IPS-18a (cell line): ENCODE data around the gene RUNX1.

Experiments
- H3K27ac ChIP-seq: one replicate; pipeline ENCODE4 v1.5.1; 2013; ENCODE audit warnings: low read length
- H3K27me3 ChIP-seq: one replicate; pipeline ENCODE4 v1.6.1; 2013; ENCODE audit warnings: mild to moderate bottlenecking, low read length; ENCODE audit not compliant: control insufficient read depth, insufficient read depth
- H3K36me3 ChIP-seq: one replicate; pipeline ENCODE4 v1.6.1; 2013; ENCODE audit warnings: low read depth, low read length; ENCODE audit not compliant: control insufficient read depth
- H3K4me1 ChIP-seq: one replicate; pipeline ENCODE4 v1.6.1; 2013; ENCODE audit warnings: low read depth, low read length; ENCODE audit not compliant: control insufficient read depth
- H3K4me3 ChIP-seq: one replicate; pipeline ENCODE4 v1.5.1; 2013; ENCODE audit warnings: low read length
- H3K9ac ChIP-seq: one replicate; pipeline ENCODE4 v1.6.1; 2013; ENCODE audit warnings: mild to moderate bottlenecking, low read length, moderate library complexity
- H3K9me3 ChIP-seq: one replicate; pipeline ENCODE4 v1.6.1; 2013; ENCODE audit warnings: low read depth, low read length; ENCODE audit not compliant: control insufficient read depth

Gene RUNX1

DNA sequence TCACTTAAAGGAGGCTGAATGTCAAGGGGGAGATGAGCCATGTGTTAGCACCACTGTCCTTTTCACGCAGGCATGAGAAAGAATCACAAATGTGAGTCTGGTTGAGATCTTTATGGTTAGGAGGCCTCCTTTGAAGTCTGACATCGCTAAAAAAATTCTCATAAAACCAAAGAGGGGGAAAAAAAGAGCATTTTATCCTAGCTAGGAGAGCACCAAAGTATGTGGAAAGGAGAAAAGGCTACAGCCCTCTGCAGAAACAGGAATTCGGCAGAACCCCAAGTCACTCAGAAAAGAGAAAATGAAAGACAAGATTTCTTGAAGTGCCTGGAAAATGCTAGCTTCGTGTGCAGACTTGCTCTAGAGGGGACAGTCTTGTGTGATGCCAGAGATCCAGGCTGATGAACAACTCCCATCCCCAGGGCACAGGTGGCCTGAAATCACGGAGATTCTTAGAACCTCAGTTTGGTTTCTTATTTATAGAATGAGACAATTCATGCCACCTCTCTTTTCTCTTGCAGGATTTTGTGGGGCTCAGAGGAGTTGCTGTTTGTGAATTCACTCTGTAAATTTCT lies 61.5 kb downstream of the RUNX1 start:
- Histone ChIP-seq H3K9me3 (no peaks in the 10 kb centered on the region), H3K4me1 (peaks cover 3% of the 10 kb centered on the region), H3K9ac (no peak overlapping the region), H3K36me3 (no peaks in the 10 kb centered on the region), H3K27ac (no peak overlapping the region), H3K4me3 (no peak overlapping the region), H3K27me3 (peaks cover 11% of the 10 kb centered on the region)

DNA sequence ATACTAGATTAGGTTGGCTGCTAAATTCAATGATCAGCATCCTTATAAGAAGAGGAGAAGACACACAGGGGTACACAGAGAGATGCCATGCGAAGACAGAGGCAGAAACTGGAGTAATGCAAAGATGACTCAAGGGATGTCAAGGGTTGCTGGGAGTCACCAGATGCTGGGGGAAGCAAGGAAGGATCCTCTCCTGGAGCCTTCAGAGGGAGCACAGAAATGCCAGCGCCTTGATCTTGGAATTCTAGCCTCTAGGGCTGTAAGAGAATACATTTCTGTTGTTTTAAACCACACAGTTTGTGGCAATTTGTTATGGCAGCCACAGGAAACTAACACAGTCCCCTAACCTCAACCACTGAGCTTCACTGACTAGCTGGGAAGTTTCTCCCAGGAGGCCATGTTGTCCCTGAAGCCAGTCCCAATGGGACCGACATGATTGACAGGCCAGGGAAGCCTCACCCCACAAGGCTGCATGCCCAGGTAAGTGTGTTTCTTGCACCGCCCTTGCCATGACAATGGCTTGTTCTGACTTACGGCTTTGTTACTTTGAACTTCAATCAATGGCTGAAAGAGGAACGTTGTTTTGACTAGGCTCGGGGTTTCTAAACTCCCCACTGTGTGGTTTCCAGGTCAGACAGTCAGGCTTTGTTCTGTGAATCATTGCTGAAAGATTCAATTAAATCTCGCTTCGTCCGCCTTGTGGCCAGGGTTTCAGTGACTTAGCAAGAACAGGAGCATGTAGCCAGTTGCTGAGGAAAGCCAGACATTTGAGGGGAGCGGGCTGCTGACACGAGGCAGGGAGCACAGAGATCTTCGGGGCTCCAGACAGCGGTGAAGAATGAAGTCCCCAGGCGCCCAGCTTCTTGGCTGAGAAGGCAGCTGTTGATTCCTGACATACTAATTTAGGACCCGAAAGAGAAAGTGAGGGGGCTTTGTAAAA lies 62.3 kb downstream of the RUNX1 start:
- no peak overlapping the region for H3K9ac ChIP-seq
- no peak overlapping the region for H3K27ac ChIP-seq
- peaks cover 3% of the 10 kb centered on the region for H3K4me1 ChIP-seq
- H3K9me3 ChIP-seq: no peaks in the 10 kb centered on the region
- no peaks in the 10 kb centered on the region for H3K36me3 ChIP-seq
- no peak overlapping the region for H3K4me3 ChIP-seq
- H3K27me3 ChIP-seq: peaks cover 11% of the 10 kb centered on the region

DNA sequence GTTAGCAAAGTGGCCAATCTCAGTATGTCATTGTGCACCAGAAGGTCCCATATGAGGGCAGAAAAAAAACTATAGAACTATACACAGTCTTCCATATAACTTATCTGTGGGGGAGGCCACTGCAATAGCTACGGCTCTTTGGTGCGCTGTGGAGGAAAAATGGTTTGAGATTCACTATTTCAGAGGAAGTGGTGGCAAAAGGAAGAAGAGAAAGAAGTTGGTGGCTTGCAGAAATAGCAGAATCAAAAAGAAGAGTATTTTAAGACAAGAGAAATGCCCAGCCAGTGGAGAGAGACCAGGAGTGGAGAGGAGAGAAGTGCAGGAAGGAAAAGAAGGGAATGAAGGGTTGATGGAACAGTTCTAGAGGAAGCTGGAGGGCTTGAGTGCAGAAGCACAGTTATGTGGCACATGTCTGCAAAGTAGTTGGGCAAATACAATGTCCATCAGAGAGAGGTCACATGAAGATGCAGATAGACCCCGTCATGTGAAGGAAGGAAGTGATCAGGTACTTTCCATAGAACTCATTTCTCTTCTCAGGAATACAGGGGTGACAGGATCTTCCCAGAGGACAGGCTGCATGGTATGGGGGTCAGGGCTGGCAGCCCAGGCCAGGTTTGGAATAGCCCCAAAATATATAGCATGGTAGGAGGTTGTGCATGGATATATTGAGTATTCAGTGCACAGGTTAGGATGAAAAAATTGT lies 64.6 kb downstream of the RUNX1 start:
- no peak overlapping the region for H3K9ac ChIP-seq
- no peak overlapping the region for H3K27ac ChIP-seq
- no peaks in the 10 kb centered on the region for H3K36me3 ChIP-seq
- H3K4me1 ChIP-seq: peaks cover 3% of the 10 kb centered on the region
- no peaks in the 10 kb centered on the region for H3K9me3 ChIP-seq
- no peak overlapping the region for H3K4me3 ChIP-seq
- H3K27me3 ChIP-seq: peaks cover 11% of the 10 kb centered on the region

DNA sequence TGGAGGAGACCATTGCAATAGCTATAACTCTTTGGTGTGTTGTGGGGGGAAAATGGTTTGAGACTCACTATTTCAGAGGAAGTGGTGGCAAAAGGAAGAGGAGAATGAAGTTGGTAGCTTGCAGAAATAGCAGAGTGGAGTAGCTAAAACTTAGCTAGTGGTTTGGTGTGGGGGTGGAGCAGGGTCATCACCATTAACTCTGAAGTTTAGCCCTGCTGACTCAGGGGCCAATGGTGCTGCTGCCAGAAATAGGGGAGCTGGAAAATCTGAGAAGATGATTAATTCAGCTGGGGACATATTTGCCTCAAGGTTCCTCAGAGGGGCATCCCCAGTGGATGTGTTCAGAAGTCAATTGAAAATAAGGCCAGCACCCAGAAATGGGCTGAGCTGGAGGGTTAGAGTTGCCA lies 65.4 kb downstream of the RUNX1 start:
- no peaks in the 10 kb centered on the region for H3K9me3 ChIP-seq
- no peaks in the 10 kb centered on the region for H3K36me3 ChIP-seq
- no peak overlapping the region for H3K27ac ChIP-seq
- H3K4me1 ChIP-seq: peaks cover 3% of the 10 kb centered on the region
- peaks cover 11% of the 10 kb centered on the region for H3K27me3 ChIP-seq
- no peak overlapping the region for H3K4me3 ChIP-seq
- no peak overlapping the region for H3K9ac ChIP-seq

DNA sequence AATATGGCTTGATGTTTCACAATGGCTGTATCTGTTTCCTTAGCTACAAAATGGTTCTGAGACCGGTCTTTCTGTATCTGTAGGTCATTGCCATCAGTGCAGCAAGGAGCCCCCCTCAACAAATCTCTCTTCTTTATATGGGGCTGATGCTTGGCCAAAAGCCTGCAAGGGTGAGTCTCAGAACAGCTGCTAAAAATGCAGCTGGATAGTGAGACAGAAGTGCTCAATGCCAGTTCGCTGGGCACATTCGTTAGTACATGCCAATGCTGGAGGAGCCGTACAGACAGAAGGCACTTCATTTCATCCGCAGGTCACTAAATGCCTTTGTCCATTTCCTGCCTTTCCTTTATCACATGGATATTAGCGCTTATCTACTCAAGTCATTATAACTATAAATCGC lies 67.3 kb downstream of the RUNX1 start:
- H3K4me1 ChIP-seq: no peaks in the 10 kb centered on the region
- H3K36me3 ChIP-seq: no peaks in the 10 kb centered on the region
- H3K9me3 ChIP-seq: no peaks in the 10 kb centered on the region
- H3K4me3 ChIP-seq: no peak overlapping the region
- H3K27ac ChIP-seq: no peak overlapping the region
- no peak overlapping the region for H3K9ac ChIP-seq
- H3K27me3 ChIP-seq: no peaks in the 10 kb centered on the region

DNA sequence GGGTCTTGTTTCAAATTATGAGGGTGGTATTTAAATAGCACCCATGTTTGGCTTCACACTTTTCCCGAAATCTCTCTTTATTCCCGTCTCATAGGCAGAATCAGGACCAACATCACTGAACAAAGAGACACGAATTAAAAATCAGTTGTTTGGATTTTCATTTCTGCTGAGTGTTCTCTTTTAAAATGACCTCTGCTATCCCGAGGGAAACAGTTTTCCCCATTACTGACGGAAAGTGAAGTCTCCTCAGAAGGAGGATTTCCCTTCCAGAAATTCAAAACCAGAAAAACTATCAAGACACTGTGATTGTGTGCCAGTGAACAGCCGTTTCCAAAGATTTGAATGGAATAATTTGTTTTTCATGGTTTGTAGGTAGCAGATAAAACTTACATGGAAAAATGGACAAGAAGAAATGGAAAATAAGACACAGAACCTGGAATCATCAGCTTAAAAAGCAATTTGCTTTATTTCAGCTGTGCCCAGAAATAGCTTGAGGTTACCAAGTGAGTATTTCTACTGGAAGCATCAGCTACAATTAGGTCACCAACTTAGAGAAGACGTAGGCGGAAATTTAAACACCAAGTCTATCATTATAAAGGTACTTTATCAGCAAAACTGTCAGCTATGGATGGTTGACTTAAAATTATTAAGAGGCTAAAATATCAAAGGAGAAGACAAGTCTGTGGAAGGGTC lies 68.5 kb downstream of the RUNX1 start:
- Histone ChIP-seq H3K27ac (no peak overlapping the region), H3K4me1 (no peaks in the 10 kb centered on the region), H3K36me3 (no peaks in the 10 kb centered on the region), H3K4me3 (no peak overlapping the region), H3K9ac (no peak overlapping the region), H3K27me3 (no peaks in the 10 kb centered on the region), H3K9me3 (no peaks in the 10 kb centered on the region)

DNA sequence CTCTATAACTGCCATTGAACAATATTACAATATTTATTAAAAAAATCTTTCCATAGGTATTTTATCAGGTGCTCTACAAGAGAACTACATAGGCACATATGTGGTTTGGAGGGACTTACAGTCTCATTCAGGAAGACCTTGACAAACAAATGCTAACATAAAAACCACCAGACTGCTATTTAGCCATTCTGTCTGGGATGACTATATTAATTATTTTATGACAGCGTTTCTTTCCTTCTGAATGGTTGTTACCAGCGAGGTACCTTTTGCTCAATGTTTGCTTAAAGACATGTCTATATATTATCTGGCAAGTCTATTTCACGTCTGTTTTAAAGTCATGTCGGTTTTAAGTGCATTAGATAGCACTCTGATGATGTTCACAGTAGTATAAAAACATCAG lies 69.7 kb downstream of the RUNX1 start:
- Histone ChIP-seq H3K36me3 (no peaks in the 10 kb centered on the region), H3K9ac (no peak overlapping the region), H3K4me3 (no peak overlapping the region), H3K4me1 (no peaks in the 10 kb centered on the region), H3K27me3 (no peaks in the 10 kb centered on the region), H3K27ac (no peak overlapping the region), H3K9me3 (no peaks in the 10 kb centered on the region)

DNA sequence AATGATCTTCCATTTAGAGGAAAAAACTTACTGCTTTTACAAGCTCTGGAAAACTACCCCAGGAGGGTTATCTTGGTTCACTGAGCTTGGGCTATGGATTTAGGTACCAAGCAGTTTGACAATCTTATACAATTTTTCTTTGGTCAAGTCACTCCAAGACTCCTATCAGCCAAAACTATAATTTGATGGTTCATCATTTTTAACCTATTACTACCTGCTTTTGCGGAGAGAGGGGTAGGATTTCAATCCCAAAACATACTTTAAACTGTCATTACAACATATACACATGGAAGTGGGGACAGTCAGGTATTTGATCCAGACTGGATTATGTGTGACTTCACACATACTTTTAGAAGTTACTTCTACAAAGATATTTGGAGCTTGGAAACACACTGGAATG lies 71.8 kb downstream of the RUNX1 start:
- H3K4me1 ChIP-seq: no peaks in the 10 kb centered on the region
- H3K27ac ChIP-seq: no peak overlapping the region
- no peak overlapping the region for H3K9ac ChIP-seq
- H3K27me3 ChIP-seq: no peaks in the 10 kb centered on the region
- no peaks in the 10 kb centered on the region for H3K9me3 ChIP-seq
- no peaks in the 10 kb centered on the region for H3K36me3 ChIP-seq
- H3K4me3 ChIP-seq: no peak overlapping the region

DNA sequence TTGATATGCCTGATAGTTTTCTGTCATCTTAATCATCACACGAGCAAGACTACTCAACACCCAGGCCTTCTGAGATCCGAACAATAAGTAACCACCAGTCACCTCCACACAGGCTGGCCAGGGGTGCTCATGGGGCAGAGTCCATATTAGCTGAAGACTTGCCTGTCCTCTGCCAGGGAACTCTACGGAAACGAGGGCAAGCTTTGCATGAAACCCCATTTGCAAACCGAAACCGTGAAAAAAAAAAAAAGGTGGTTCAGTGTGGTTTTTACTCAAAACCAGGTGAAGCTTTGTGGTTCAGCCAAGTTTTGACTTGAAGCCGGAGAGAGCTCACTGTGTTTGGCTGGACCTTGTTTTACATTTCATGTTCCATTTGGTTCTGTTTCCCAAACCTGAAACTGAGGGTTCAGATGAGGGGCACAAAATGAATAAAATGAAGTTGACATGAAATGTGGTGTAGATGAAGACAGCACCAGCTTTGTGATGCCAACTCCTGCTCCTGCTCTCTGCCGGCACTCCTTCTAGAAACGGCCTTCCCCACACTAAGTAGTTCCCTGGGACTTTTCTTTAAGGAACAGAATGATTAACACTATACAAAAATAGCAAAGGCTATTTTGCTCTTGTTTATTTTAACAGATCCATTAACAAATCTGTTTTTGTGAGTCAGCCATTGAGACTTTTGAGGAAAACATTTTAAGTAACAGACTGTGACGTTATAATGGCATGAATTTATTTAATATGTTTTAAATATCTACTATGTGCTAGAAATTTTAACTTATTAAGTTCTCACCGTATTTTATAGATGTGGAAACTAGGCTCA lies 74.7 kb downstream of the RUNX1 start:
- Histone ChIP-seq H3K27me3 (no peaks in the 10 kb centered on the region), H3K4me3 (no peak overlapping the region), H3K9ac (no peak overlapping the region), H3K36me3 (no peaks in the 10 kb centered on the region), H3K9me3 (no peaks in the 10 kb centered on the region), H3K27ac (no peak overlapping the region), H3K4me1 (no peaks in the 10 kb centered on the region)

DNA sequence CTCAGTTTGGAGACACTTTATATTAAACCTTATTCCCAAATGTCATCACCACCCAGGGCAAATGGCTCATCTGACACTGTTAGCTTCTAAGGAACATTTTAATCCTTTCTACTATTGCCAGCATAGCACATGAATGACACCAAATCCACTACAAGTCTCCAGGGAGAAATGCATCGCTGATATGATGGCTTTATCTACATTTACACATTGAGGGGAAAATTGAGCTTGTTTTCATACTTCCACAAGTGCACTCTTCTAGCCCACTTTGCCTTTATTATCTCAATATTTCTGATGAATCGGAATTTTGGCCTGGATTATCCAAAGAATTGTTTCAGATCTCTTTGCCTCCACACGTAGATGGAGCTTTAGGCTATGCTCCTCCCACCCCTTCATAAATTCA lies 75.4 kb downstream of the RUNX1 start:
- H3K4me1 ChIP-seq: no peaks in the 10 kb centered on the region
- H3K27ac ChIP-seq: no peak overlapping the region
- no peak overlapping the region for H3K9ac ChIP-seq
- H3K9me3 ChIP-seq: no peaks in the 10 kb centered on the region
- no peaks in the 10 kb centered on the region for H3K27me3 ChIP-seq
- no peak overlapping the region for H3K4me3 ChIP-seq
- no peaks in the 10 kb centered on the region for H3K36me3 ChIP-seq

DNA sequence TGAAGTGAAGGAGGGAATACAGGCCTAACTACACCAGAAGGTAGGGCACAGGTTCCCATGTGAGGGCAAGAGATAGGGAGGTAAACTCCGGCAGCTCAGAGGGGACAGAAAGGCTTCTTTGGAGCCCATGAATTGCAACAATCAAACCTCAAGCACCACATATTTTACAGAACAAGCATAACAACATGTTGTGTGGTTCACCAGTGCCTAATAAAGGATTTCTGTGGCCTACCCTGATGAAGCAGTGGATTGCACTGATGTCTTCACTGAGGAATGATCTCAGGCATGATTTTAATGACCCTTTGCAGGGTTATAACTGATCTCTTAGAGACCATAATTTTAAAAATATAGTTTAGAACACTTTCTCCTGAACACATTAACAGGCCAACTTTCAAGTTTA lies 77.4 kb downstream of the RUNX1 start:
- H3K36me3 ChIP-seq: no peaks in the 10 kb centered on the region
- no peak overlapping the region for H3K27ac ChIP-seq
- H3K4me1 ChIP-seq: no peaks in the 10 kb centered on the region
- H3K9ac ChIP-seq: no peak overlapping the region
- H3K27me3 ChIP-seq: no peaks in the 10 kb centered on the region
- H3K9me3 ChIP-seq: no peaks in the 10 kb centered on the region
- H3K4me3 ChIP-seq: no peak overlapping the region
